HCT116 (cell line): ENCODE results near the gene SYNE1. TPM values are rescaled to one million over a fixed set of nuclear protein-coding genes. Genes with fewer than 3 reads are reported as not detected.

ENCODE experiments used
- ATAC-seq: fragments of 200-7000 bp; cut with Tn5 transposase; 2 replicates; pipeline ENCODE4 v1.9.1; 2020; ENCODE audit warnings: mild to moderate bottlenecking, moderate library complexity
- BruUV-seq: library from RNA; stranded (reverse); fragments of 400-500 nt; replicated peaks from 2 replicates; lab custom pipeline; 2021; lab: Mats Ljungman, UMichigan
- CTCF ChIA-PET: fragments of 300-600 bp; sonication (Branson Sonifier 250); formaldehyde crosslinking; loops from one replicate; lab custom pipeline; 2021; ENCODE audit warnings: antibody characterized with exemption; lab: Charles Lee
- POLR2A ChIA-PET: fragments of 300-600, 350-600 bp; sonication (Branson Sonifier 250); formaldehyde crosslinking; loops from one replicate; lab custom pipeline; 2021; ENCODE audit warnings: antibody characterized with exemption; lab: Charles Lee
- RAD21 ChIA-PET, 2 experiments: fragments of 300-600 bp; sonication (Branson Sonifier 250); formaldehyde crosslinking; loops; one replicate each; lab custom pipeline; 2023; ENCODE audit warnings: low total read pairs in 2 of 2; ENCODE audit not compliant: uncharacterized antibody in 2 of 2, unreplicated experiment in 2 of 2, low non-redundant PET in 1 of 2; lab: Charles Lee
- DNase-seq: peaks from one replicate; pipeline ENCODE4 v3.0.0-alpha.2; 2010; ENCODE audit warnings: low read depth, low spot score
- H2AFZ ChIP-seq: fragments of 200-600 bp; shearing (Covaris generic), sonication (generic); 2 replicates; pipeline ENCODE4 v1.6.1; 2017; ENCODE audit warnings: low read depth, mixed run types, mixed read lengths, antibody characterized with exemption, low read length; ENCODE audit not compliant: poor library complexity, severe bottlenecking
- H3K27ac ChIP-seq: 2 replicates; pipeline ENCODE4 v1.5.1; 2012; ENCODE audit warnings: low read depth, low read length
- H3K27me3 ChIP-seq: fragments of 200-600 bp; sonication (generic); 2 replicates; pipeline ENCODE4 v1.6.1; 2016; ENCODE audit warnings: mixed run types, low read length, mixed read lengths; ENCODE audit not compliant: insufficient read depth
- H3K36me3 ChIP-seq, 2 experiments: fragments of 200-500 bp in 1 of 2; fragments of 200-600 bp in 1 of 2; sonication (Bioruptor generic) in 1 of 2; sonication (generic) in 1 of 2; 2 replicates each; pipeline versions ENCODE4 v1.5.1 to v1.6.1; 2014 to 2016; ENCODE audit warnings: low read length in 2 of 2, inconsistent platforms in 1 of 2, mixed read lengths in 1 of 2, mixed run types in 1 of 2; ENCODE audit not compliant: insufficient read depth in 2 of 2, control insufficient read depth in 1 of 2
- H3K4me1 ChIP-seq, 2 experiments: fragments of 200-600 bp in 1 of 2; sonication (generic) in 1 of 2; 2 replicates each; pipeline versions ENCODE4 v1.5.1 to v1.6.1; 2012 to 2017; ENCODE audit warnings: low read length in 2 of 2, inconsistent platforms in 1 of 2, mild to moderate bottlenecking in 1 of 2, mixed read lengths in 1 of 2, mixed run types in 1 of 2, moderate library complexity in 1 of 2; ENCODE audit not compliant: insufficient read depth in 2 of 2, control insufficient read depth in 1 of 2
- H3K4me2 ChIP-seq: fragments of 200-600 bp; sonication (generic); 2 replicates; pipeline ENCODE4 v1.6.1; 2017; ENCODE audit warnings: mixed run types, low read length, mixed read lengths
- H3K4me3 ChIP-seq, 2 experiments: fragments of 200-600 bp in 1 of 2; sonication (generic) in 1 of 2; replicated peaks in 1 of 2; 2 replicates each; pipeline ENCODE4 v1.5.1; 2011 to 2016; ENCODE audit warnings: low read length in 2 of 2, control low read depth in 1 of 2, low read depth in 1 of 2, mild to moderate bottlenecking in 1 of 2, mixed read lengths in 1 of 2, mixed run types in 1 of 2
- H3K79me2 ChIP-seq: fragments of 200-600 bp; sonication (generic); 2 replicates; pipeline ENCODE4 v1.6.1; 2017; ENCODE audit warnings: mild to moderate bottlenecking, mixed run types, low read length, moderate library complexity, mixed read lengths; ENCODE audit not compliant: insufficient read depth
- H3K9ac ChIP-seq: fragments of 200-600 bp; sonication (generic); 2 replicates; pipeline ENCODE4 v1.6.1; 2016; ENCODE audit warnings: low read length, mixed read lengths
- H3K9me2 ChIP-seq: fragments of 200-600 bp; sonication (generic), shearing (Covaris generic); 2 replicates; pipeline ENCODE4 v1.6.1; 2017; ENCODE audit warnings: mixed run types, mild to moderate bottlenecking, moderate library complexity; ENCODE audit not compliant: insufficient read depth
- H3K9me3 ChIP-seq, 2 experiments: fragments of 200-500 bp in 1 of 2; fragments of 200-600 bp in 1 of 2; sonication (Bioruptor generic) in 1 of 2; sonication (generic) in 1 of 2; 2 replicates each; pipeline ENCODE4 v1.6.1; 2014 to 2017; ENCODE audit warnings: low read length in 2 of 2, mixed read lengths in 2 of 2, inconsistent platforms in 1 of 2, low read depth in 1 of 2, mild to moderate bottlenecking in 1 of 2, mixed run types in 1 of 2, moderate library complexity in 1 of 2; ENCODE audit not compliant: control insufficient read depth in 1 of 2, insufficient read depth in 1 of 2
- H4K20me1 ChIP-seq: fragments of 200-600 bp; sonication (generic), shearing (Covaris generic); 2 replicates; pipeline ENCODE4 v1.6.1; 2017; ENCODE audit warnings: mixed run types, mild to moderate bottlenecking, moderate library complexity; ENCODE audit not compliant: insufficient read depth
- CBX3 ChIP-seq: IDR thresholded peaks from 2 replicates; pipeline ENCODE4 v1.6.1; 2012; ENCODE audit warnings: low read depth
- CEBPB ChIP-seq: IDR thresholded peaks from 2 replicates; pipeline ENCODE4 v1.6.1; 2012; ENCODE audit warnings: low read depth
- ELF1 ChIP-seq: IDR thresholded peaks from 2 replicates; pipeline ENCODE4 v1.6.1; 2012; ENCODE audit warnings: low read depth, borderline replicate concordance
- EZH2 ChIP-seq: fragments of 200-600 bp; sonication (generic); IDR thresholded peaks from 2 replicates; pipeline ENCODE4 v1.6.1; 2017; ENCODE audit warnings: antibody characterized with exemption, mixed run types
- FOSL1 ChIP-seq: IDR thresholded peaks from 2 replicates; pipeline ENCODE4 v1.6.1; 2012; ENCODE audit warnings: low read depth
- JUND ChIP-seq: IDR thresholded peaks from 2 replicates; pipeline ENCODE4 v1.6.1; 2012
- POLR2A ChIP-seq: IDR thresholded peaks from 2 replicates; pipeline ENCODE4 v1.7.0; 2011; ENCODE audit warnings: borderline replicate concordance; ENCODE audit not compliant: insufficient read depth, insufficient read length; ENCODE audit errors: extremely low read depth
- POLR2AphosphoS5 ChIP-seq: IDR thresholded peaks from 2 replicates; pipeline ENCODE4 v1.6.1; 2011; ENCODE audit warnings: mild to moderate bottlenecking, low read depth, low read length, moderate library complexity
- RAD21 ChIP-seq: IDR thresholded peaks from 2 replicates; pipeline ENCODE4 v1.6.1; 2012; ENCODE audit warnings: low read depth, mild to moderate bottlenecking
- SIN3A ChIP-seq: IDR thresholded peaks from 2 replicates; pipeline ENCODE4 v1.6.1; 2012; ENCODE audit warnings: low read depth
- SP1 ChIP-seq: IDR thresholded peaks from 2 replicates; pipeline ENCODE4 v1.6.1; 2012; ENCODE audit warnings: low read depth
- SRF ChIP-seq: IDR thresholded peaks from 2 replicates; pipeline ENCODE4 v1.6.1; 2012; ENCODE audit warnings: low read depth
- TCF7L2 ChIP-seq: IDR thresholded peaks from 2 replicates; pipeline ENCODE4 v1.7.0; 2011; ENCODE audit warnings: borderline replicate concordance, inconsistent platforms; ENCODE audit not compliant: insufficient read depth, insufficient read length; ENCODE audit errors: extremely low read depth
- YY1 ChIP-seq: IDR thresholded peaks from 2 replicates; pipeline ENCODE4 v1.6.1; 2011; ENCODE audit warnings: low read length, low read depth, moderate library complexity, mild to moderate bottlenecking; ENCODE audit not compliant: insufficient replicate concordance; ENCODE audit errors: extremely low read depth
- ZFX ChIP-seq: fragments of 450-650 bp; IDR thresholded peaks from 2 replicates; pipeline ENCODE4 v1.6.1; 2017
- intact Hi-C: fragments of 100-400 bp; cut with micrococcal nuclease; formaldehyde crosslinking; loops from 2 replicates; pipeline ENCODE4 v1.10.0; 2022
- total RNA-seq: library from RNA; stranded (reverse); gene quantifications from one replicate; pipeline ENCODE4 v1.2.1, GENCODE V29; 2021; ENCODE audit not compliant: unreplicated experiment
- TF ChIP-seq, protein P1 (sequence below): IDR thresholded peaks from 2 replicates; pipeline ENCODE4 v1.6.1; 2012
- TF ChIP-seq, protein P2 (sequence below), 3 experiments: fragments of 200-600 bp in 1 of 3; sonication (generic) in 1 of 3; IDR thresholded peaks in 2 of 3; conservative IDR thresholded peaks in 1 of 3; 2 replicates each; pipeline ENCODE4 v1.5.1; 2012 to 2017; ENCODE audit warnings: low read depth in 2 of 3, low read length in 2 of 3, antibody characterized with exemption in 1 of 3, borderline replicate concordance in 1 of 3, control low read depth in 1 of 3, mild to moderate bottlenecking in 1 of 3, mixed read lengths in 1 of 3, mixed run types in 1 of 3, moderate library complexity in 1 of 3; ENCODE audit not compliant: insufficient read depth in 1 of 3
- TF ChIP-seq, protein P3 (sequence below): IDR thresholded peaks from 2 replicates; pipeline ENCODE4 v1.6.1; 2012; ENCODE audit warnings: low read depth
- TF ChIP-seq, protein P4 (sequence below): IDR thresholded peaks from 2 replicates; pipeline ENCODE4 v1.6.1; 2012
- TF ChIP-seq, protein P5 (sequence below): IDR thresholded peaks from 2 replicates; pipeline ENCODE4 v1.6.1; 2011; ENCODE audit warnings: mild to moderate bottlenecking, low read length, moderate library complexity; ENCODE audit not compliant: insufficient replicate concordance; ENCODE audit errors: extremely low read depth

Gene SYNE1
- total RNA-seq, 1 experiment from 2014 or later, result 5.4 TPM

DNA sequence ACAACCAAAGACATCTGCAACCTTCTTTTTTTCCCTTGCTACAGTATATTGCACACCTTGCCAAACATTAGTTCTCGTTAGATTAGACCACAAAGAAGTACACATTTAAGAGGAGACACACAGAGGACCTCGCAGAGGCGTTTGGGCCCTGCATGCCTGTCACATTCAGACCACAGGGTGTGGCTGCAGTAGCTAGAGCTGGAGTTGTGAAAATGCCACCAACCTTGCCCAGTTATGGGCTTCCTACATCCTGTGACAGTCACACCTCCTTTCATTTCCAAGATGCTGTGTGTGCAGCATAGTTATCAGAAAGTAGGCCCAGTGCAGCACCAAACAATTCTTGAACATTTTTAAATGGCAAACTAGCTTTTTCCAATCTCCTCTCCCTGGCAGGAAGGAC, 2.4 kb downstream of the SYNE1 start:
- no peak overlapping the region for H2AFZ ChIP-seq
- TF ChIP-seq CEBPB (no peak), EZH2 (no peak), ELF1 (no peak), TCF7L2 (no peak), ZFX (no peak), SP1 (no peak), SIN3A (no peak), POLR2A (no peak), POLR2AphosphoS5 (no peak), FOSL1 (no peak), SRF (no peak), JUND (no peak), CBX3 (no peak), RAD21 (no peak), YY1 (no peak)
- TF ChIP-seq, protein P1, sequence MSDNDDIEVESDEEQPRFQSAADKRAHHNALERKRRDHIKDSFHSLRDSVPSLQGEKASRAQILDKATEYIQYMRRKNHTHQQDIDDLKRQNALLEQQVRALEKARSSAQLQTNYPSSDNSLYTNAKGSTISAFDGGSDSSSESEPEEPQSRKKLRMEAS, result no peak
- TF ChIP-seq, protein P2, sequence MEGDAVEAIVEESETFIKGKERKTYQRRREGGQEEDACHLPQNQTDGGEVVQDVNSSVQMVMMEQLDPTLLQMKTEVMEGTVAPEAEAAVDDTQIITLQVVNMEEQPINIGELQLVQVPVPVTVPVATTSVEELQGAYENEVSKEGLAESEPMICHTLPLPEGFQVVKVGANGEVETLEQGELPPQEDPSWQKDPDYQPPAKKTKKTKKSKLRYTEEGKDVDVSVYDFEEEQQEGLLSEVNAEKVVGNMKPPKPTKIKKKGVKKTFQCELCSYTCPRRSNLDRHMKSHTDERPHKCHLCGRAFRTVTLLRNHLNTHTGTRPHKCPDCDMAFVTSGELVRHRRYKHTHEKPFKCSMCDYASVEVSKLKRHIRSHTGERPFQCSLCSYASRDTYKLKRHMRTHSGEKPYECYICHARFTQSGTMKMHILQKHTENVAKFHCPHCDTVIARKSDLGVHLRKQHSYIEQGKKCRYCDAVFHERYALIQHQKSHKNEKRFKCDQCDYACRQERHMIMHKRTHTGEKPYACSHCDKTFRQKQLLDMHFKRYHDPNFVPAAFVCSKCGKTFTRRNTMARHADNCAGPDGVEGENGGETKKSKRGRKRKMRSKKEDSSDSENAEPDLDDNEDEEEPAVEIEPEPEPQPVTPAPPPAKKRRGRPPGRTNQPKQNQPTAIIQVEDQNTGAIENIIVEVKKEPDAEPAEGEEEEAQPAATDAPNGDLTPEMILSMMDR (IDR thresholded peaks at IDR 0.05 in 2 of 3, conservative IDR thresholded peaks at IDR 0.05 in 1 of 3; ENCODE audit: borderline replicate concordance in 1 of 3, insufficient read depth in 1 of 3, low read depth in 2 of 3, low read length in 2 of 3), result no peak
- TF ChIP-seq, protein P3, sequence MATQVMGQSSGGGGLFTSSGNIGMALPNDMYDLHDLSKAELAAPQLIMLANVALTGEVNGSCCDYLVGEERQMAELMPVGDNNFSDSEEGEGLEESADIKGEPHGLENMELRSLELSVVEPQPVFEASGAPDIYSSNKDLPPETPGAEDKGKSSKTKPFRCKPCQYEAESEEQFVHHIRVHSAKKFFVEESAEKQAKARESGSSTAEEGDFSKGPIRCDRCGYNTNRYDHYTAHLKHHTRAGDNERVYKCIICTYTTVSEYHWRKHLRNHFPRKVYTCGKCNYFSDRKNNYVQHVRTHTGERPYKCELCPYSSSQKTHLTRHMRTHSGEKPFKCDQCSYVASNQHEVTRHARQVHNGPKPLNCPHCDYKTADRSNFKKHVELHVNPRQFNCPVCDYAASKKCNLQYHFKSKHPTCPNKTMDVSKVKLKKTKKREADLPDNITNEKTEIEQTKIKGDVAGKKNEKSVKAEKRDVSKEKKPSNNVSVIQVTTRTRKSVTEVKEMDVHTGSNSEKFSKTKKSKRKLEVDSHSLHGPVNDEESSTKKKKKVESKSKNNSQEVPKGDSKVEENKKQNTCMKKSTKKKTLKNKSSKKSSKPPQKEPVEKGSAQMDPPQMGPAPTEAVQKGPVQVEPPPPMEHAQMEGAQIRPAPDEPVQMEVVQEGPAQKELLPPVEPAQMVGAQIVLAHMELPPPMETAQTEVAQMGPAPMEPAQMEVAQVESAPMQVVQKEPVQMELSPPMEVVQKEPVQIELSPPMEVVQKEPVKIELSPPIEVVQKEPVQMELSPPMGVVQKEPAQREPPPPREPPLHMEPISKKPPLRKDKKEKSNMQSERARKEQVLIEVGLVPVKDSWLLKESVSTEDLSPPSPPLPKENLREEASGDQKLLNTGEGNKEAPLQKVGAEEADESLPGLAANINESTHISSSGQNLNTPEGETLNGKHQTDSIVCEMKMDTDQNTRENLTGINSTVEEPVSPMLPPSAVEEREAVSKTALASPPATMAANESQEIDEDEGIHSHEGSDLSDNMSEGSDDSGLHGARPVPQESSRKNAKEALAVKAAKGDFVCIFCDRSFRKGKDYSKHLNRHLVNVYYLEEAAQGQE, result no peak
- TF ChIP-seq, protein P4, sequence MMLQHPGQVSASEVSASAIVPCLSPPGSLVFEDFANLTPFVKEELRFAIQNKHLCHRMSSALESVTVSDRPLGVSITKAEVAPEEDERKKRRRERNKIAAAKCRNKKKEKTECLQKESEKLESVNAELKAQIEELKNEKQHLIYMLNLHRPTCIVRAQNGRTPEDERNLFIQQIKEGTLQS, result no peak
- TF ChIP-seq, protein P5, sequence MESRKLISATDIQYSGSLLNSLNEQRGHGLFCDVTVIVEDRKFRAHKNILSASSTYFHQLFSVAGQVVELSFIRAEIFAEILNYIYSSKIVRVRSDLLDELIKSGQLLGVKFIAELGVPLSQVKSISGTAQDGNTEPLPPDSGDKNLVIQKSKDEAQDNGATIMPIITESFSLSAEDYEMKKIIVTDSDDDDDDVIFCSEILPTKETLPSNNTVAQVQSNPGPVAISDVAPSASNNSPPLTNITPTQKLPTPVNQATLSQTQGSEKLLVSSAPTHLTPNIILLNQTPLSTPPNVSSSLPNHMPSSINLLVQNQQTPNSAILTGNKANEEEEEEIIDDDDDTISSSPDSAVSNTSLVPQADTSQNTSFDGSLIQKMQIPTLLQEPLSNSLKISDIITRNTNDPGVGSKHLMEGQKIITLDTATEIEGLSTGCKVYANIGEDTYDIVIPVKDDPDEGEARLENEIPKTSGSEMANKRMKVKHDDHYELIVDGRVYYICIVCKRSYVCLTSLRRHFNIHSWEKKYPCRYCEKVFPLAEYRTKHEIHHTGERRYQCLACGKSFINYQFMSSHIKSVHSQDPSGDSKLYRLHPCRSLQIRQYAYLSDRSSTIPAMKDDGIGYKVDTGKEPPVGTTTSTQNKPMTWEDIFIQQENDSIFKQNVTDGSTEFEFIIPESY, result no peak
- TF ChIP-seq, all 23 proteins: peak for 0
- H3K79me2 ChIP-seq, result no peaks in the 10 kb centered on the region
- H3K4me2 ChIP-seq, result no peak overlapping the region
- H3K27me3 ChIP-seq, result no peaks in the 10 kb centered on the region
- no peaks in the 10 kb centered on the region for H3K4me1 ChIP-seq
- ChIA-PET POLR2A (no interaction called here), RAD21 (no interaction called here), CTCF (no interaction called here)
- H3K27ac ChIP-seq, result no peak overlapping the region
- ATAC-seq (no peak), DNase-seq (no peak)
- H3K36me3 ChIP-seq, result no peaks in the 10 kb centered on the region
- no peak overlapping the region for H3K4me3 ChIP-seq
- intact Hi-C loops, result no loop called here
- no peak overlapping the region for H3K9ac ChIP-seq
- no peaks in the 10 kb centered on the region for H3K9me2 ChIP-seq
- H4K20me1 ChIP-seq, result no peaks in the 10 kb centered on the region
- BruUV-seq, result no TSS peak
- no peaks in the 10 kb centered on the region for H3K9me3 ChIP-seq
